K562 (cell line): ENCODE measurements around the gene OR10H5. TPM values are rescaled to one million over a fixed set of nuclear protein-coding genes. Genes with fewer than 3 reads are reported as not detected.

Experiments
- FUS ChIP-seq: fragments of 200-400 bp; formaldehyde crosslinking; optimal IDR thresholded peaks from 2 replicates; pipeline ENCODE3; 2017; ENCODE audit warnings: low read depth, low read length
- JUNB ChIP-seq: fragments of 450-650 bp; formaldehyde crosslinking; conservative IDR thresholded peaks from 2 replicates; pipeline ENCODE4 v1.4.0; 2020; ENCODE audit warnings: mild to moderate bottlenecking
- LARP7 ChIP-seq: fragments of 450-650 bp; IDR thresholded peaks from 2 replicates; pipeline ENCODE4 v1.6.1; 2016
- MEIS2 ChIP-seq: fragments of 450-650 bp; IDR thresholded peaks from 2 replicates; pipeline ENCODE4 v1.6.1; 2014; ENCODE audit warnings: mild to moderate bottlenecking; ENCODE audit not compliant: partially characterized antibody
- NR4A1 ChIP-seq, 2 experiments: fragments of 250-450 bp in 1 of 2; fragments of 450-650 bp in 1 of 2; sonication (Bioruptor Pico) in 1 of 2; IDR thresholded peaks; 2 replicates each; pipeline versions ENCODE4 v1.4.0 to v1.6.1; 2016 to 2020; ENCODE audit warnings: mild to moderate bottlenecking in 2 of 2, missing compliant biosample characterization in 1 of 2, missing genetic modification characterization in 1 of 2, moderate library complexity in 1 of 2
- PHF20 ChIP-seq: fragments of 450-650 bp; IDR thresholded peaks from 2 replicates; pipeline ENCODE4 v1.6.1; 2018; ENCODE audit not compliant: partially characterized antibody
- polyA plus RNA-seq, 8 experiments: library from polyadenylated mRNA; depleted of rRNA in 4 of 8; stranded (reverse) in 5 of 8; unstranded in 3 of 8; fragments of >200 nt; fragmentation: Nextera tagmentation in 2 of 8; fragmentation: Illumina TruSeq in 1 of 8; extraction: Ambion mirVana in 2 of 8; extraction: Trizol in 1 of 8; gene quantifications; 2 replicates each; pipeline versions ENCODE4 v1.2.1 to v1.2.3, GENCODE V29; 2011 to 2014; ENCODE audit warnings: inconsistent platforms in 1 of 8, missing spikeins in 1 of 8
- total RNA-seq, 7 experiments: library from RNA; depleted of rRNA in 6 of 7; stranded (reverse); fragments of >200 nt in 6 of 7; fragmentation: Illumina TruSeq in 2 of 7; extraction: Trizol in 2 of 7; gene quantifications; 2 replicates each; pipeline versions ENCODE4 v1.2.1 to v1.2.3, GENCODE V29; 2011 to 2021; ENCODE audit warnings: low replicate concordance in 1 of 7
- TF ChIP-seq, protein P1 (sequence below): fragments of 200-800 bp; sonication (Bioruptor generic); IDR thresholded peaks from 2 replicates; pipeline ENCODE4 v1.6.1; 2017; ENCODE audit warnings: missing genetic modification characterization, missing compliant biosample characterization
- TF ChIP-seq, protein P2 (sequence below): sonication (generic); formaldehyde crosslinking; IDR thresholded peaks from 2 replicates; pipeline ENCODE4 v1.8.0; 2022; ENCODE audit warnings: missing genetic modification reagents, mild to moderate bottlenecking, borderline replicate concordance
- TF ChIP-seq, protein P3 (sequence below): fragments of 450-650 bp; IDR thresholded peaks from 2 replicates; pipeline ENCODE4 v1.6.1; 2016; ENCODE audit warnings: mild to moderate bottlenecking, moderate library complexity

Gene OR10H5
- total and polyA plus RNA-seq, 9 of the 15 experiments (the other 6 are each of a cell fraction or from before 2014, with no cell fraction given), result not detected

DNA sequence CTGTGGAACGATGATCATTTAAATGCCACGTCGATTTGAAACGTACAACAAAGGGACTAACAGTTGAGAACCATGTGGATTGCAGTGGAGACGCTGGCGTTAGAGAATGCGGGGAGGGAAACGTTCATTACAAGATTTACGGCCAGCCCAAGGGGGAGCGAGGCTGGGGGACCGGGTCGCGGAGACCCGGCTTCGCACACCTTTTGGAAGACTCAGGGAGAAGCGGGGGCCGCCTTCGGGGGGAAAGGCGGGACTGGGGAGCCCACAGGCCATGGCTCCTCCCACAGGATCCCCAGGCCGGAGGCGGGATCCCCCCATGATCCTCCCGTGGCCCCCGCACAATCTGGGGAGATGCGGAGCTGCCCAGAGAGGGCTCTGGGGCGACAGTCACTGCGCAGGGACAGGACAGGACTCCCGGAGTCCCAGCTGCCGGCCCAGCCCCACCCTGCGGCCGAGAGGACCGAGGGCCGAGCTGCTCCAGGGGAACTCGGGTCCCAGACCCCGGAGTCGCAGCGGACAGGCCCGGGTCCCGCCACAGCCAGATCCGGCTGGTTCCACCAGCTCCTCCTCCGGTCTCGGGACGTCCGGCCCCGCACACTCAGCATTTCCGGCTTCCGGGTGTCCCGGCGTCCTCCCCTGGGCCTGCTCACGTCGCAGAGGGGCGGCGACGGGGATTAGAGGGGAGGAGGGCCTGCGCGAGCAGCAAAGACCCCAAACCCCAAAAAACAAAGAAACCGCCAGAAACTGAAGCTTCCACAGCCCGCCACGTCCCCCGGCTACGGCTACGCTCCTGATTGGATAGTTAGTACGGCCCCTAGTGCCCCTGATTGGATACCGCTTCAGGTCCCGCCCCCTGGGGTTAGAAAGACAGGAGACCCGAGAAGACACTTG lies 49.1 kb downstream of the OR10H5 start (continued):
- TF ChIP-seq, protein P1, sequence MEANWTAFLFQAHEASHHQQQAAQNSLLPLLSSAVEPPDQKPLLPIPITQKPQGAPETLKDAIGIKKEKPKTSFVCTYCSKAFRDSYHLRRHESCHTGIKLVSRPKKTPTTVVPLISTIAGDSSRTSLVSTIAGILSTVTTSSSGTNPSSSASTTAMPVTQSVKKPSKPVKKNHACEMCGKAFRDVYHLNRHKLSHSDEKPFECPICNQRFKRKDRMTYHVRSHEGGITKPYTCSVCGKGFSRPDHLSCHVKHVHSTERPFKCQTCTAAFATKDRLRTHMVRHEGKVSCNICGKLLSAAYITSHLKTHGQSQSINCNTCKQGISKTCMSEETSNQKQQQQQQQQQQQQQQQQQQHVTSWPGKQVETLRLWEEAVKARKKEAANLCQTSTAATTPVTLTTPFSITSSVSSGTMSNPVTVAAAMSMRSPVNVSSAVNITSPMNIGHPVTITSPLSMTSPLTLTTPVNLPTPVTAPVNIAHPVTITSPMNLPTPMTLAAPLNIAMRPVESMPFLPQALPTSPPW (CRISPR knock-in tag), result peak; percentile 81
- TF ChIP-seq LARP7, result no peak
- TF ChIP-seq, protein P2, sequence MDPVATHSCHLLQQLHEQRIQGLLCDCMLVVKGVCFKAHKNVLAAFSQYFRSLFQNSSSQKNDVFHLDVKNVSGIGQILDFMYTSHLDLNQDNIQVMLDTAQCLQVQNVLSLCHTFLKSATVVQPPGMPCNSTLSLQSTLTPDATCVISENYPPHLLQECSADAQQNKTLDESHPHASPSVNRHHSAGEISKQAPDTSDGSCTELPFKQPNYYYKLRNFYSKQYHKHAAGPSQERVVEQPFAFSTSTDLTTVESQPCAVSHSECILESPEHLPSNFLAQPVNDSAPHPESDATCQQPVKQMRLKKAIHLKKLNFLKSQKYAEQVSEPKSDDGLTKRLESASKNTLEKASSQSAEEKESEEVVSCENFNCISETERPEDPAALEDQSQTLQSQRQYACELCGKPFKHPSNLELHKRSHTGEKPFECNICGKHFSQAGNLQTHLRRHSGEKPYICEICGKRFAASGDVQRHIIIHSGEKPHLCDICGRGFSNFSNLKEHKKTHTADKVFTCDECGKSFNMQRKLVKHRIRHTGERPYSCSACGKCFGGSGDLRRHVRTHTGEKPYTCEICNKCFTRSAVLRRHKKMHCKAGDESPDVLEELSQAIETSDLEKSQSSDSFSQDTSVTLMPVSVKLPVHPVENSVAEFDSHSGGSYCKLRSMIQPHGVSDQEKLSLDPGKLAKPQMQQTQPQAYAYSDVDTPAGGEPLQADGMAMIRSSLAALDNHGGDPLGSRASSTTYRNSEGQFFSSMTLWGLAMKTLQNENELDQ (CRISPR knock-in tag), result no peak
- TF ChIP-seq MEIS2, result peak; percentile 79
- peak; percentile 70 for TF ChIP-seq PHF20
- TF ChIP-seq, protein P3, sequence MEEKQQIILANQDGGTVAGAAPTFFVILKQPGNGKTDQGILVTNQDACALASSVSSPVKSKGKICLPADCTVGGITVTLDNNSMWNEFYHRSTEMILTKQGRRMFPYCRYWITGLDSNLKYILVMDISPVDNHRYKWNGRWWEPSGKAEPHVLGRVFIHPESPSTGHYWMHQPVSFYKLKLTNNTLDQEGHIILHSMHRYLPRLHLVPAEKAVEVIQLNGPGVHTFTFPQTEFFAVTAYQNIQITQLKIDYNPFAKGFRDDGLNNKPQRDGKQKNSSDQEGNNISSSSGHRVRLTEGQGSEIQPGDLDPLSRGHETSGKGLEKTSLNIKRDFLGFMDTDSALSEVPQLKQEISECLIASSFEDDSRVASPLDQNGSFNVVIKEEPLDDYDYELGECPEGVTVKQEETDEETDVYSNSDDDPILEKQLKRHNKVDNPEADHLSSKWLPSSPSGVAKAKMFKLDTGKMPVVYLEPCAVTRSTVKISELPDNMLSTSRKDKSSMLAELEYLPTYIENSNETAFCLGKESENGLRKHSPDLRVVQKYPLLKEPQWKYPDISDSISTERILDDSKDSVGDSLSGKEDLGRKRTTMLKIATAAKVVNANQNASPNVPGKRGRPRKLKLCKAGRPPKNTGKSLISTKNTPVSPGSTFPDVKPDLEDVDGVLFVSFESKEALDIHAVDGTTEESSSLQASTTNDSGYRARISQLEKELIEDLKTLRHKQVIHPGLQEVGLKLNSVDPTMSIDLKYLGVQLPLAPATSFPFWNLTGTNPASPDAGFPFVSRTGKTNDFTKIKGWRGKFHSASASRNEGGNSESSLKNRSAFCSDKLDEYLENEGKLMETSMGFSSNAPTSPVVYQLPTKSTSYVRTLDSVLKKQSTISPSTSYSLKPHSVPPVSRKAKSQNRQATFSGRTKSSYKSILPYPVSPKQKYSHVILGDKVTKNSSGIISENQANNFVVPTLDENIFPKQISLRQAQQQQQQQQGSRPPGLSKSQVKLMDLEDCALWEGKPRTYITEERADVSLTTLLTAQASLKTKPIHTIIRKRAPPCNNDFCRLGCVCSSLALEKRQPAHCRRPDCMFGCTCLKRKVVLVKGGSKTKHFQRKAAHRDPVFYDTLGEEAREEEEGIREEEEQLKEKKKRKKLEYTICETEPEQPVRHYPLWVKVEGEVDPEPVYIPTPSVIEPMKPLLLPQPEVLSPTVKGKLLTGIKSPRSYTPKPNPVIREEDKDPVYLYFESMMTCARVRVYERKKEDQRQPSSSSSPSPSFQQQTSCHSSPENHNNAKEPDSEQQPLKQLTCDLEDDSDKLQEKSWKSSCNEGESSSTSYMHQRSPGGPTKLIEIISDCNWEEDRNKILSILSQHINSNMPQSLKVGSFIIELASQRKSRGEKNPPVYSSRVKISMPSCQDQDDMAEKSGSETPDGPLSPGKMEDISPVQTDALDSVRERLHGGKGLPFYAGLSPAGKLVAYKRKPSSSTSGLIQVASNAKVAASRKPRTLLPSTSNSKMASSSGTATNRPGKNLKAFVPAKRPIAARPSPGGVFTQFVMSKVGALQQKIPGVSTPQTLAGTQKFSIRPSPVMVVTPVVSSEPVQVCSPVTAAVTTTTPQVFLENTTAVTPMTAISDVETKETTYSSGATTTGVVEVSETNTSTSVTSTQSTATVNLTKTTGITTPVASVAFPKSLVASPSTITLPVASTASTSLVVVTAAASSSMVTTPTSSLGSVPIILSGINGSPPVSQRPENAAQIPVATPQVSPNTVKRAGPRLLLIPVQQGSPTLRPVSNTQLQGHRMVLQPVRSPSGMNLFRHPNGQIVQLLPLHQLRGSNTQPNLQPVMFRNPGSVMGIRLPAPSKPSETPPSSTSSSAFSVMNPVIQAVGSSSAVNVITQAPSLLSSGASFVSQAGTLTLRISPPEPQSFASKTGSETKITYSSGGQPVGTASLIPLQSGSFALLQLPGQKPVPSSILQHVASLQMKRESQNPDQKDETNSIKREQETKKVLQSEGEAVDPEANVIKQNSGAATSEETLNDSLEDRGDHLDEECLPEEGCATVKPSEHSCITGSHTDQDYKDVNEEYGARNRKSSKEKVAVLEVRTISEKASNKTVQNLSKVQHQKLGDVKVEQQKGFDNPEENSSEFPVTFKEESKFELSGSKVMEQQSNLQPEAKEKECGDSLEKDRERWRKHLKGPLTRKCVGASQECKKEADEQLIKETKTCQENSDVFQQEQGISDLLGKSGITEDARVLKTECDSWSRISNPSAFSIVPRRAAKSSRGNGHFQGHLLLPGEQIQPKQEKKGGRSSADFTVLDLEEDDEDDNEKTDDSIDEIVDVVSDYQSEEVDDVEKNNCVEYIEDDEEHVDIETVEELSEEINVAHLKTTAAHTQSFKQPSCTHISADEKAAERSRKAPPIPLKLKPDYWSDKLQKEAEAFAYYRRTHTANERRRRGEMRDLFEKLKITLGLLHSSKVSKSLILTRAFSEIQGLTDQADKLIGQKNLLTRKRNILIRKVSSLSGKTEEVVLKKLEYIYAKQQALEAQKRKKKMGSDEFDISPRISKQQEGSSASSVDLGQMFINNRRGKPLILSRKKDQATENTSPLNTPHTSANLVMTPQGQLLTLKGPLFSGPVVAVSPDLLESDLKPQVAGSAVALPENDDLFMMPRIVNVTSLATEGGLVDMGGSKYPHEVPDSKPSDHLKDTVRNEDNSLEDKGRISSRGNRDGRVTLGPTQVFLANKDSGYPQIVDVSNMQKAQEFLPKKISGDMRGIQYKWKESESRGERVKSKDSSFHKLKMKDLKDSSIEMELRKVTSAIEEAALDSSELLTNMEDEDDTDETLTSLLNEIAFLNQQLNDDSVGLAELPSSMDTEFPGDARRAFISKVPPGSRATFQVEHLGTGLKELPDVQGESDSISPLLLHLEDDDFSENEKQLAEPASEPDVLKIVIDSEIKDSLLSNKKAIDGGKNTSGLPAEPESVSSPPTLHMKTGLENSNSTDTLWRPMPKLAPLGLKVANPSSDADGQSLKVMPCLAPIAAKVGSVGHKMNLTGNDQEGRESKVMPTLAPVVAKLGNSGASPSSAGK, result peak; percentile 37; the same call in 1 of the 2 replicates
- TF ChIP-seq FUS, result peak; percentile 76
- TF ChIP-seq NR4A1 (CRISPR knock-in tag; IDR thresholded peaks at IDR 0.05), result no peak
- peak; percentile 17; the same call in 1 of the 2 replicates for TF ChIP-seq NR4A1 (tag; IDR thresholded peaks at IDR 0.05)
- TF ChIP-seq JUNB (CRISPR knock-in tag), result 0 out of 2 replicates have a peak, but pooled peaks have one; percentile 47
